ENCODE measurements around the gene VAC14.

Gene VAC14

DNA sequence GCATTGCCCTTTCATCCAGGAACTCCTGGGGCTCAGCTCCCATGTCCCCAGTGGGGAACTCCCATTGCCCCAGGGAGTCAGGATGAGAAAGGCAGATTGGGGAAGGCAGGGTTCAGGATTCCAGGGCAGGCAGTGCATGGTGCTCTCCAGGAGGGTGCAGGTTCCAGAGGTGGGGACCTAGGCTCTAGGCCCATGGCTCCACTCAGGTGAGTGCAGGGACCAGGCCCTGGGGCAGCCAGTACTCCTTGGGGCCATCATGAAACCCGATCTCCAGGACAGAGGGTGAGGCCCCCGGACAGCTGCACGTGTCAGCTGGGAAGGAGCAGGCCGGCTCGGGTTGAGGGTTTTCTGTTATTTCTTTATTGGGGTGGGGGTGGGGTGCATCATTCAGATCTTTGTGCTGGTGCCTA lies 113.9 kb downstream of the VAC14 start:
- no peak overlapping the region for H3K4me3 ChIP-seq (ENCODE audit: low read length)
- WGBS: 28% methylated on average over 5 of the region's 5 CpGs
- H3K9ac ChIP-seq (ENCODE audit: low read depth, low read length): no peak overlapping the region

DNA sequence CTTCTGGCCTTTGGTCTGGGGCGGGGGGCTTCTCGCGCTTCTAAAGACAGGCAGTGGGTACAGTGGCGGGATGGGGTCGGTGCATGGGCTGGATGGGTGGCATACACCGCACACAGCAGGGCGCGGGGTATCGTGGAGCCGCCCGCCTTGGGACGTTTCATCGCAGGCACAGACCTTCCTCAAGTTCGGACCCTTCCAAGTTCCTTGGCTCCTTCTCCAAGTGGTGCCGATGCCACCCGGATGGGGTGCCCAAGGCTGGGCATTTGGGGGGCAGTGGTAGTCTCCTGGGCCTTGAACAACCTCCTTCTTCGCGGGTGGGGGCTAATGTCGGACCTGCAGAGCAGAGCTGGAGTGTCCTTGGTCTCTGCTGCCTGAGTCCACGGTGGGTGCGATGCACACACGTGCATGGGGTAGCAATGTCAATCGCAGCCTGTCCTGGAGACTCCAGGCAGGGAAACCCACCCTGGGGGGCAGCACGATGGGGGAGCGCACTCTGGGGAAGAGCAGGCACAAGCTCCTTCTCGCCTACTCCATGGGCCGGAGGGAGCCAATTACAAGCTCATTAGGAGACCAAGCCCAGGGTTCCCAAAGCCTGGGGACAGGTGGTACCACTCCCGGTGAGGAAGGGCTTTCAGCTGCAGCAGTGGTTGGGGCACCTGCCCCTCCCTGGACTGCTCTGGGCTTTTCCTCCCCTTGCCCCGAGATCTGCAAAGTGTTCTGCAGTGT lies 114.4 kb downstream of the VAC14 start:
- Histone ChIP-seq H3K9ac (ENCODE audit: low read depth, low read length) (peak overlapping the region; percentile 5; the same call in 1 of the 2 replicates), H3K9me3 (ENCODE audit: insufficient read depth, low read depth, low read length) (no peaks in the 10 kb centered on the region), H3K27me3 (ENCODE audit: insufficient read depth, low read length) (no peaks in the 10 kb centered on the region), H3K27ac (ENCODE audit: low read depth, low read length) (no peak overlapping the region), H3K36me3 (ENCODE audit: insufficient read depth, low read length) (no peaks in the 10 kb centered on the region), H3K4me3 (ENCODE audit: low read length) (peak overlapping the region; percentile 67), H3K4me1 (ENCODE audit: insufficient read depth, low read length) (peaks cover 16% of the 10 kb centered on the region)
- 51% methylated on average over 29 of the region's 29 CpGs for WGBS

More for the DNA sequence above, 113.9 kb downstream of the VAC14 start:
- no peaks in the 10 kb centered on the region for H3K27me3 ChIP-seq (ENCODE audit: insufficient read depth, low read length)
- peaks cover 16% of the 10 kb centered on the region for H3K4me1 ChIP-seq (ENCODE audit: insufficient read depth, low read length)
- no peaks in the 10 kb centered on the region for H3K9me3 ChIP-seq (ENCODE audit: insufficient read depth, low read depth, low read length)
- no peak overlapping the region for H3K27ac ChIP-seq (ENCODE audit: low read depth, low read length)
- no peaks in the 10 kb centered on the region for H3K36me3 ChIP-seq (ENCODE audit: insufficient read depth, low read length)

DNA sequence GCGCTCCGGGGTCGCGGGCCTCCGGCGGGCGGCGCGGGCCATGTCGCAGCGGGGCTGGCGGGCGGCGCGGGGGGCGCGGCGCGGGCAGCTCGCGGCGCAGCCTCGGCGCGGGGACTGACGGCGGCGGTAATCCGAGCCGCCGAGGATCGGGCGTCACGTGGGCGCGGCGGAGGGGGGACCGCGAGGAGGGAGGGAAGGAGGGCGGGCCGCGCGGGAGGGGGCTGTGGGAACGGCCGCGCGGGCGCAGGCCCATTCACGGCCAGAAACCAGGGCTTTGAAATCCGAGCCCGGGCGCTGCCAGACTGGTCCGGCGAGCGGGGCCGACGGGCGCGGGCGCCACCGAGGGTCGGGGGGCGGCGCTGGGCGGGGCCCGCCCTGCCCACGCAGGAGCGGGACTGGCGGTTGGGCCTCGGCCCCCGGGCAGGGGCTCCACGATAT lies 115.0 kb downstream of the VAC14 start, which contains the start of gene MTSS2:
Gene MTSS2 (minus strand): TSS at position 116 of the 438 bp plus-strand sequence. CDS start 262 bp downstream, outside the sequence.
- Histone ChIP-seq H3K9ac (ENCODE audit: low read depth, low read length) (peak within 1 kb of the TSS; percentile 75), H3K36me3 (ENCODE audit: insufficient read depth, low read length) (no peaks in the 10 kb centered on the region), H3K27me3 (ENCODE audit: insufficient read depth, low read length) (no peaks in the 10 kb centered on the region), H3K4me1 (ENCODE audit: insufficient read depth, low read length) (peaks cover 16% of the 10 kb centered on the region), H3K4me3 (ENCODE audit: low read length) (peak within 1 kb of the TSS; percentile 67), H3K27ac (ENCODE audit: low read depth, low read length) (no peak within 1 kb of the TSS), H3K9me3 (ENCODE audit: insufficient read depth, low read depth, low read length) (no peaks in the 10 kb centered on the region)
- under 1% methylated on average over 72 of the region's 72 CpGs for WGBS

DNA sequence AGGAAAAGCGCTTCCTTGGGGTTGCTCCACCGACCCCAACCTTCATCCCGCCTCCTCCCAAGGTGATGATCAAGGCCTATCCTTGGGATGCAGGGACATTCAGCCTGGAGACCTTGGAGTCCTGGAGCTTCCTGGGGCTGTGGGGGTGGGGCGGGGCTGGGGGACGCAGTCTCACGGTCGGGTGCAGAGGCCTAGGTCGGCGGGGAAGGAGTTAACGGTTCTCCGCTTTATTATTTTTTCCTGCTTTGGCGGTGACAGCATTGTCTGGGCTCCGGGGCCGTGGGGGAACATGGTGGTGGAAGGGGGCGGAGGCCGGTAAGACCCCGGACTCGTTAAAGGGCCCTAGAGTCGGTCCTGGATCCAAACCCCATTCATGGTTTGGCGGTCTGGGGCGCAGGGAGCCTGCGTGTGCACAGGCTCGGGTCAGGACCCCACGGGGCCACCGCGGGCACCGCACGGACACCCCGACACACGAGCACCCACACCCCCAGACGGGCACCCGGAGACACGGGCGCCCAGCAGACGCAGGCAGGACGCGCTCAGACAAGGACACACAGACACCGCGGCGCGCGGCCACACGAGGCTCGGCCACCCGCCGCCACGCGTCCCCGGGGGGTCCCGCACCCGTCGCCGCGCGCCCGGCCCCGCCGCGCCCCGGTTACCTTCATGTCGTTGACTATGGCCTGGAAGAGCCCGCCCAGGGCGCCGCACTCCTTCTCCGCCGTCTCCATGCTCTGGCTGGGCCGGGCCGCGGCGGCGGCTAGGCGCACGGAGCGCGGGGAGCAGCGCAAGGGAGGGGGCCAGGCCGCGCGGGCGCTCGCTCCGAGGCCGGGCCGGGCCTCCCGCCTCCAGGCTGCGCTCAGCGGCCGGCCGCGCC lies 115.7 kb downstream of the VAC14 start:
- H3K4me1 ChIP-seq (ENCODE audit: insufficient read depth, low read length): peaks cover 16% of the 10 kb centered on the region
- no peaks in the 10 kb centered on the region for H3K27me3 ChIP-seq (ENCODE audit: insufficient read depth, low read length)
- 3% methylated on average over 89 of the region's 90 CpGs for WGBS
- peak overlapping the region; percentile 75 for H3K9ac ChIP-seq (ENCODE audit: low read depth, low read length)
- H3K9me3 ChIP-seq (ENCODE audit: insufficient read depth, low read depth, low read length): no peaks in the 10 kb centered on the region
- no peak overlapping the region for H3K27ac ChIP-seq (ENCODE audit: low read depth, low read length)
- H3K36me3 ChIP-seq (ENCODE audit: insufficient read depth, low read length): no peaks in the 10 kb centered on the region
- H3K4me3 ChIP-seq (ENCODE audit: low read length): peak overlapping the region; percentile 67

DNA sequence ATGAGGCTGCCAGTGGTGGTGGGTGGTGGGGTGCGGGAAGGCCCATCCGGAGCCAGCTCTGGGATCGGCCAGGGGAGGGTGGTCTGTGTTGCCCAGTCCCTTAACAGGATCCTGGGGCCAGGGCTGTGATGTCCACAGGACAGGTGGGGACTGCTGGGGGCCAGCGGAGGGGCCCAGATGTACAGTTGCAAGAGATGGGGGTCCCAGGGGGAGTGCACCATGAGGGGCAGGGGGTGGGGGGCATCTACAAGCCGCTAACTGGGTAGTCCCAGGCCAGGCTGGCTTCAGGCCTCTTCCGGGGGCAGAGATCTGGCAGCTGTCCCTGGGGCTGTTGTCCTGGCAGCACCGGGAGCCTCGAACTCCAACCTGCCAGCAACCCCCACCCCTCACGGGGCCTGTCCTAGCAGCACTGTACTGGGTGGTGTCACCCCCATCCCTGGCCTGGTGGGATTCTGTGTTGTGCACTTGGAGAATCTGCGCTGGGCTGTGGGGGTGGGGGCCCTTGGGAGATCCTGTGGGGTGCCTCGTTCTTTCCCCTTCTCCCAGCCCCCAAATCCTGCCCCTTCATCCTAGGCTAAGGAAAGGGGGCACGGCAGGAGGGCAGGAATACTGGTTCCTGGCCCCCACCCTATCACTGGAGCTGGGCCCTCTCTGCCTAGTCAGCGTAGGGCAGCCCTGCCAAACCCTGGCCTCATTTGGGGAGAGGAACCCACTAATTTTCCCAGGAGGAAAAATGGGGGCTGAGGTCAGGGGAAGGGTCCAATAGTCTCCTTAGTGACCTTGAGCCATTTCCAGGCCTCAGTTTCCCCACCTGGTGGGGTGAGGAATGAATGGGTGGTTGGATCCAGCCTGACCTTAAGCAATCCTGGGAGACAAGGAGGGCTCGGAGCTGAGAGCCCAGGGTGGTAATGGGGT lies 116.6 kb downstream of the VAC14 start:
- Histone ChIP-seq H3K27me3 (ENCODE audit: insufficient read depth, low read length) (no peaks in the 10 kb centered on the region), H3K4me1 (ENCODE audit: insufficient read depth, low read length) (peaks cover 16% of the 10 kb centered on the region), H3K4me3 (ENCODE audit: low read length) (peak overlapping the region; percentile 67), H3K36me3 (ENCODE audit: insufficient read depth, low read length) (no peaks in the 10 kb centered on the region), H3K9ac (ENCODE audit: low read depth, low read length) (no peak overlapping the region), H3K27ac (ENCODE audit: low read depth, low read length) (no peak overlapping the region), H3K9me3 (ENCODE audit: insufficient read depth, low read depth, low read length) (no peaks in the 10 kb centered on the region)
- 85% methylated on average over 13 of the region's 14 CpGs for WGBS

DNA sequence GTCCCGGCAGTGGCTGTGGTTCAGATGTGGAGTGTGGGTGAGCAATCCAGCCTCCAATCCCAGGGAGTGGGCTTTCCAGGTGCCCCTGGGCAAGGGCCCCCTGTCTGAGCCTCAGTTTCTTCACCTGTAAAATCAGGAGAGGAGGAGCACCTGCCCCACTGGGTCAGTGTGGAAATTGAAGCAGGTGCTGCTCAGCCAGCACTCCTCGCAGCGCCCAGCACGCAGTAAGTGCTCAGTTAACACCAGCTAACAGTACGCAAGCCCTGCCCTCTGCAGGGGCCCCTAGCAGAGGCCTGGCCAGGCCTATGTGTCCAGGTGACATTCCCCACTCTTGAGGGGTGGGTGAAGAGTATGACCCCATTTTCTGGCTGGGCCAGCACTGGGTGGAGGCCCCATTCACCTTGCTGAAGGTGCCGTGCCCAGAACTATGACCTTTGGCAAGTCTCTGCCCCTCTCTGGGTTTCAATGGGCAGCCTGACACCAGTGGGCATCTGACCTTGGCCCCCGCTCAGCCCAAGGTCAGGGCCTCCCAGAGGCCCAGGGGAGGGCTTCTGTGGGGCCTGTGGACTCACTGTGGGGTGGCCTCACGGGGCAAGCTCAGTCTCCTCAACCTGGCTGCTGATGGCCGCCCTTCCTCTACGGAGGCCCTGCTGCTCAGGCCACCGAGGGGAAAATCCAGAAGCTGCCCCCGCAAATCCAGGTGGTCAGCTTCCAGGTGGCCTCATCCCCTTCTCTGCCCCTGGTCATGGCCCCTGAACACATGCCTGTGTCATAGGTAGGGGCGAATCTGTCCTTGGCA lies 117.6 kb downstream of the VAC14 start:
- H3K9me3 ChIP-seq (ENCODE audit: insufficient read depth, low read depth, low read length): no peaks in the 10 kb centered on the region
- peaks cover 16% of the 10 kb centered on the region for H3K4me1 ChIP-seq (ENCODE audit: insufficient read depth, low read length)
- no peaks in the 10 kb centered on the region for H3K27me3 ChIP-seq (ENCODE audit: insufficient read depth, low read length)
- H3K36me3 ChIP-seq (ENCODE audit: insufficient read depth, low read length): peaks cover 8% of the 10 kb centered on the region; the same call in 1 of the 2 replicates
- WGBS: 94% methylated on average over 13 of the region's 13 CpGs
- H3K9ac ChIP-seq (ENCODE audit: low read depth, low read length): no peak overlapping the region
- no peak overlapping the region for H3K27ac ChIP-seq (ENCODE audit: low read depth, low read length)
- no peak overlapping the region for H3K4me3 ChIP-seq (ENCODE audit: low read length)

DNA sequence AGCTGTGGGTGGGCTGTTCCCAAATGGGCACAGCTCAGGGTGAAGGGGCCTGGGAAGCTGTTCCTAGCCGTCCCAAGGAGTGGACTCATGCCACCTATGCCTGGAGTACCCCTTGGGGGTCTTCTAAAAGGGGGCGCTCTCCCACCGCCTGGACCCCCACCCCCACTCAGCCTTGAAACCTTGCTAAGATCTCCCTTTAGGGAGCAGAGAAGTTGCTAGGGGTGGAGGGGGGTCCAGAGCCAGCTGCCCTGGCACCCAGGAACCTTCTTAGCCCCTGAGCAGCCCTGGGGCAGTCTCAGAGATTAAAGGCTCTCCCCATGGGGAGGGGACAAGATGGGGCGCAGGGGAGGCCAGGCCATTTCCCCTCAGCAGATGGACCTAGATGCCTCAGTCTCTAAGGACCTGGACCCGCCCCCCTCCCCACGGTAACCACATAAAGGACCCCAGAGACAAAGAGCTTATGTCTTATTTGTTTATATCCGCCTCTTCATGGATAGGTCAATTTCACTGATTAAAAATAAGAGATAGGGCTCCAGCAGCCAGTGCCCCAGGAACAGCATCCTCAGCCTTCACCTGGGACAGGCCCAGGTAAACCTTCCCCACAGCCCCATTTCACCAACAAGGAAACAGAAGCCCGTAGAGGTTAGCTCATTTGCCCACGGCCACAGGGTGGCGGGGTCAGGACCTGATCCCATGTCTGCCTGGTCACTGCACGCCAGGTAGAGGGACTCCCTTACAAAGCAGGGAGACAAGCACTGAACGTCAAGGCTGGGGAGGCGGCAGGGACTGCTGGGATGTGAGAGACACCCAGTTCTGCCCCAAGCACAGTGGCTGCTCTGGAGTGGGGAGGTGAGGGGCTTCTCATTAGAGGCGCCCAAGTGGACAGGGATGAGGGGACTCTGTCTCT lies 118.5 kb downstream of the VAC14 start:
- Histone ChIP-seq H3K27me3 (ENCODE audit: insufficient read depth, low read length) (no peaks in the 10 kb centered on the region), H3K36me3 (ENCODE audit: insufficient read depth, low read length) (peaks cover 16% of the 10 kb centered on the region; the same call in 1 of the 2 replicates), H3K27ac (ENCODE audit: low read depth, low read length) (no peak overlapping the region), H3K9me3 (ENCODE audit: insufficient read depth, low read depth, low read length) (no peaks in the 10 kb centered on the region), H3K4me3 (ENCODE audit: low read length) (no peak overlapping the region), H3K4me1 (ENCODE audit: insufficient read depth, low read length) (peaks cover 12% of the 10 kb centered on the region), H3K9ac (ENCODE audit: low read depth, low read length) (no peak overlapping the region)
- WGBS: 84% methylated on average over 10 of the region's 14 CpGs

DNA sequence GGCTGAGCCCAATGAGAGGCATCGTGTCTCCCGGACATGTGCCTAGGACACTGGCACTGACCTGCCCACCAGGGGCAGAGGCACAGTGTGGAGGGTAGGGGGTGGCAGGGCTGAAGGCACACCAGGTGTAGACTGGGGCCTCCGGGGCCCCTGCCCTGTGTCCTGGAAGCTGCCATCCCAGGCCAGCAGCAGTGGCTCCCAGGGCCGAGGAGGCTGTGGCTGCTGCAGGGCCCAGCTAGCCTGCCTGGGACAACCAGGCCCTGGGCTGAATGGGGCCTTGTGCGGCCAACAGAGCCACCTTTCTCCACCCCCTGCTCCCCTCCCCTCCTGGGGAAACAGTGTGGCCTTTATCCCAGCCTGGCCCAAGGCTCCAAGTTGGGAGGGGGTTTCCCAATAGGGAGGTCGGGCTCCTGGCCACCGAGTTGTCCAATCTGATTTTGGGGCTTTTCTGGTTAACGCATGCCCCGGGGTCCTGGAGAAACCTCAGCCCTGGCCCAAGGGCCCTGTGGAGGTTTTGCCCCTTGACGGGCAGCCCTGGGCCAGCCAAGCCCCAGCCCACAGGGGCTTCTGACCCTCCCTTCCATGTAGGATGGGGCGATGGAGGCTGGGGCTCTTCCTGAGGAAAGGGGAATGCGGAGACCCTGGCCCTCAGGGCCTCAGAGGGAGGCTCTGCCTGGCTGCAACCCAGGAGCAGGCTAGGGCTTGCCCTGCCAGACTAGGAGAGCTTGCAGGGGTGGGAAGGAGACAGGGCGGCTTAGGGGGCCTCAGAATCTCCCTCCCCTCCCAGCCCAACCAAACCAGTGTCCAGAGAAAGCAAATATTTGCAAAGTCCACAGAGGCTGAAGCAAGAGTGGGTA lies 119.3 kb downstream of the VAC14 start:
- no peak overlapping the region for H3K9ac ChIP-seq (ENCODE audit: low read depth, low read length)
- H3K9me3 ChIP-seq (ENCODE audit: insufficient read depth, low read depth, low read length): no peaks in the 10 kb centered on the region
- H3K36me3 ChIP-seq (ENCODE audit: insufficient read depth, low read length): peaks cover 18% of the 10 kb centered on the region; the same call in 1 of the 2 replicates
- no peaks in the 10 kb centered on the region for H3K27me3 ChIP-seq (ENCODE audit: insufficient read depth, low read length)
- H3K4me3 ChIP-seq (ENCODE audit: low read length): no peak overlapping the region
- 87% methylated on average over 12 of the region's 13 CpGs for WGBS
- no peak overlapping the region for H3K27ac ChIP-seq (ENCODE audit: low read depth, low read length)
- peaks cover 3% of the 10 kb centered on the region; the same call in 1 of the 2 replicates for H3K4me1 ChIP-seq (ENCODE audit: insufficient read depth, low read length)
